H1 (cell line): ENCODE data around the gene KCNK7. TPM values are rescaled to one million over a fixed set of nuclear protein-coding genes. Genes with fewer than 3 reads are reported as not detected.

Experiments used
- CTCF ChIA-PET: fragments of 300-600 bp; sonication (Branson Sonifier 250); formaldehyde crosslinking; loops from one replicate; lab custom pipeline; 2021; ENCODE audit not compliant: partially characterized antibody; lab: Charles Lee
- POLR2A ChIA-PET: fragments of 300-600 bp; sonication (Branson Sonifier 250); formaldehyde crosslinking; loops from one replicate; lab custom pipeline; 2021; ENCODE audit warnings: inconsistent platforms; ENCODE audit not compliant: partially characterized antibody; lab: Charles Lee
- DNase-seq, 2 experiments: peaks; one replicate each; pipeline versions ENCODE4 v3.0.0 to v3.0.0-alpha.2; 2010 to 2022; ENCODE audit warnings: low spot score in 2 of 2, low read depth in 1 of 2, mixed read lengths in 1 of 2
- FAIRE-seq: peaks from 2 replicates; lab custom pipeline; 2011; peaks lifted over from hg19 to GRCh38; lab: Jason Lieb, UNC
- H2AFZ ChIP-seq: 2 replicates; pipeline ENCODE4 v1.8.1; 2012; ENCODE audit warnings: low read length, inconsistent platforms
- H2AK5ac ChIP-seq: 2 replicates; pipeline ENCODE4 v1.6.1; 2013; ENCODE audit warnings: low read depth, low read length
- H2BK120ac ChIP-seq: replicated peaks from 2 replicates; pipeline ENCODE3; 2013; ENCODE audit warnings: low read depth, low read length, inconsistent platforms
- H2BK12ac ChIP-seq: 2 replicates; pipeline ENCODE4 v1.6.1; 2013; ENCODE audit warnings: low read depth, low read length
- H2BK15ac ChIP-seq: 2 replicates; pipeline ENCODE4 v1.6.1; 2013; ENCODE audit warnings: low read length
- H2BK20ac ChIP-seq: 2 replicates; pipeline ENCODE4 v1.6.1; 2013; ENCODE audit warnings: low read length
- H2BK5ac ChIP-seq: 2 replicates; pipeline ENCODE4 v1.6.1; 2013; ENCODE audit warnings: low read depth, low read length
- H3K14ac ChIP-seq: 2 replicates; pipeline ENCODE4 v1.6.1; 2013; ENCODE audit warnings: inconsistent platforms; ENCODE audit not compliant: insufficient read length
- H3K18ac ChIP-seq: 2 replicates; pipeline ENCODE4 v1.6.1; 2013; ENCODE audit warnings: low read length; ENCODE audit errors: extremely low read depth
- H3K23ac ChIP-seq: 2 replicates; pipeline ENCODE4 v1.6.1; 2013; ENCODE audit warnings: inconsistent platforms; ENCODE audit not compliant: insufficient read length
- H3K23me2 ChIP-seq: 2 replicates; pipeline ENCODE4 v1.6.1; 2013; ENCODE audit warnings: low read depth, low read length
- H3K27ac ChIP-seq: 2 replicates; pipeline ENCODE4 v1.6.1; 2011; ENCODE audit warnings: low read depth, low read length, inconsistent platforms
- H3K27me3 ChIP-seq, 4 experiments: replicated peaks in 1 of 4; 1 replicate in 1 of 4; 2 replicates in 3 of 4; pipeline versions ENCODE4 v1.6.1 to v1.8.1; 2011 to 2013; ENCODE audit warnings: low read length in 3 of 4, mild to moderate bottlenecking in 3 of 4, inconsistent platforms in 2 of 4, mixed read lengths in 2 of 4, moderate library complexity in 1 of 4; ENCODE audit not compliant: control insufficient read depth in 3 of 4, insufficient read depth in 3 of 4; ENCODE audit errors: extremely low read depth in 1 of 4
- H3K36me3 ChIP-seq, 4 experiments: 2 replicates each; pipeline versions ENCODE4 v1.6.1 to v1.8.1; 2011 to 2013; ENCODE audit warnings: mild to moderate bottlenecking in 4 of 4, low read length in 3 of 4, moderate library complexity in 2 of 4, control low read depth in 1 of 4, inconsistent platforms in 1 of 4; ENCODE audit not compliant: insufficient read depth in 4 of 4, control insufficient read depth in 2 of 4
- H3K4ac ChIP-seq: replicated peaks from 2 replicates; pipeline ENCODE3; 2013; ENCODE audit warnings: low read length, low read depth, mixed read lengths, inconsistent platforms; ENCODE audit not compliant: insufficient read length
- H3K4me1 ChIP-seq, 4 experiments: replicated peaks in 1 of 4; 1 replicate in 1 of 4; 2 replicates in 3 of 4; pipeline versions ENCODE4 v1.6.1 to v1.8.1; 2011 to 2013; ENCODE audit warnings: low read length in 3 of 4, inconsistent platforms in 2 of 4, mixed read lengths in 1 of 4; ENCODE audit not compliant: insufficient read depth in 4 of 4, control insufficient read depth in 3 of 4
- H3K4me2 ChIP-seq, 2 experiments: 2 replicates each; pipeline versions ENCODE4 v1.6.1 to v1.8.1; 2011 to 2013; ENCODE audit warnings: low read depth in 2 of 2, low read length in 2 of 2, control low read depth in 1 of 2, inconsistent platforms in 1 of 2, mild to moderate bottlenecking in 1 of 2; ENCODE audit not compliant: insufficient read depth in 1 of 2
- H3K4me3 ChIP-seq, 4 experiments: fragments of 200-600, 300-600 bp in 1 of 4; sonication (generic), shearing (Covaris generic), sonication (Bioruptor Twin) in 1 of 4; 2 replicates each; pipeline versions ENCODE4 v1.5.1 to v1.8.1; 2011 to 2016; ENCODE audit warnings: low read length in 4 of 4, low read depth in 3 of 4, control low read depth in 2 of 4, inconsistent platforms in 2 of 4, mild to moderate bottlenecking in 2 of 4, mixed read lengths in 1 of 4, moderate library complexity in 1 of 4; ENCODE audit not compliant: insufficient read depth in 2 of 4; ENCODE audit errors: extremely low read depth in 1 of 4
- H3K56ac ChIP-seq: replicated peaks from 2 replicates; pipeline ENCODE3; 2013; ENCODE audit warnings: low read depth, mild to moderate bottlenecking, mixed read lengths, low read length, inconsistent platforms; ENCODE audit not compliant: insufficient read length
- H3K79me1 ChIP-seq: 2 replicates; pipeline ENCODE4 v1.6.1; 2013; ENCODE audit warnings: low read depth, low read length, control low read depth
- H3K79me2 ChIP-seq, 2 experiments: 2 replicates each; pipeline versions ENCODE4 v1.6.1 to v1.8.1; 2012 to 2013; ENCODE audit warnings: low read length in 2 of 2, mild to moderate bottlenecking in 2 of 2, inconsistent platforms in 1 of 2; ENCODE audit not compliant: insufficient read depth in 2 of 2, control insufficient read depth in 1 of 2
- H3K9ac ChIP-seq, 4 experiments: replicated peaks in 1 of 4; 1 replicate in 1 of 4; 2 replicates in 3 of 4; pipeline versions ENCODE4 v1.6.1 to v1.8.1; 2011 to 2013; ENCODE audit warnings: low read depth in 3 of 4, low read length in 3 of 4, control low read depth in 2 of 4, mild to moderate bottlenecking in 2 of 4, moderate library complexity in 2 of 4, inconsistent platforms in 1 of 4; ENCODE audit errors: extremely low read depth in 1 of 4
- H3K9me3 ChIP-seq, 2 experiments: 2 replicates each; pipeline versions ENCODE4 v1.6.1 to v1.8.1; 2012 to 2013; ENCODE audit warnings: mild to moderate bottlenecking in 2 of 2, moderate library complexity in 2 of 2, control low read depth in 1 of 2, inconsistent platforms in 1 of 2, low read depth in 1 of 2, low read length in 1 of 2, mixed read lengths in 1 of 2; ENCODE audit not compliant: insufficient read depth in 2 of 2
- H4K20me1 ChIP-seq, 2 experiments: replicated peaks in 1 of 2; 2 replicates each; pipeline versions ENCODE3 to v1.8.1; 2011 to 2013; ENCODE audit warnings: inconsistent platforms in 2 of 2, low read length in 2 of 2, mild to moderate bottlenecking in 1 of 2; ENCODE audit not compliant: insufficient read depth in 2 of 2, control insufficient read depth in 1 of 2
- H4K5ac ChIP-seq: 2 replicates; pipeline ENCODE4 v1.6.1; 2013; ENCODE audit warnings: low read length, low read depth, mixed read lengths, inconsistent platforms; ENCODE audit not compliant: insufficient read length
- H4K8ac ChIP-seq: 2 replicates; pipeline ENCODE4 v1.8.0; 2013; ENCODE audit warnings: mild to moderate bottlenecking, moderate library complexity, low read length, inconsistent platforms; ENCODE audit not compliant: insufficient read depth; ENCODE audit errors: extremely low read depth
- H4K91ac ChIP-seq: replicated peaks from 2 replicates; pipeline ENCODE3; 2013; ENCODE audit warnings: low read length, mixed read lengths, inconsistent platforms; ENCODE audit not compliant: insufficient read length
- BACH1 ChIP-seq: IDR thresholded peaks from 2 replicates; pipeline ENCODE4 v1.6.1; 2012; ENCODE audit warnings: low read length, improper control_type of control experiment
- CBX8 ChIP-seq: fragments of 300-800, 300-1000 bp; sonication (generic); IDR thresholded peaks from 2 replicates; pipeline ENCODE4 v1.7.1; 2016; ENCODE audit warnings: low read depth, low read length, borderline replicate concordance
- CREB1 ChIP-seq: IDR thresholded peaks from 2 replicates; pipeline ENCODE4 v1.6.1; 2012; ENCODE audit warnings: inconsistent platforms
- EGR1 ChIP-seq: IDR thresholded peaks from 2 replicates; pipeline ENCODE4 v1.6.1; 2011; ENCODE audit warnings: low read depth, low read length, borderline replicate concordance
- FOSL1 ChIP-seq: IDR thresholded peaks from 2 replicates; pipeline ENCODE4 v1.6.1; 2011; ENCODE audit warnings: mild to moderate bottlenecking, low read depth, low read length, moderate library complexity; ENCODE audit not compliant: insufficient read depth
- HDAC6 ChIP-seq: IDR thresholded peaks from one replicate; pipeline ENCODE4 v1.7.1; 2012; ENCODE audit warnings: low read depth, mild to moderate bottlenecking, inconsistent platforms, low read length, moderate library complexity
- KDM1A ChIP-seq: fragments of 200-600, 300-600 bp; sonication (generic); IDR thresholded peaks from 2 replicates; pipeline ENCODE4 v1.7.1; 2016; ENCODE audit warnings: mild to moderate bottlenecking, low read length, borderline replicate concordance
- MAX ChIP-seq: IDR thresholded peaks from 2 replicates; pipeline ENCODE4 v1.6.1; 2012; ENCODE audit warnings: inconsistent platforms
- NRF1 ChIP-seq: IDR thresholded peaks from 2 replicates; pipeline ENCODE4 v1.6.1; 2011; ENCODE audit warnings: mild to moderate bottlenecking, low read depth, low read length, improper control_type of control experiment
- PHF8 ChIP-seq: fragments of 200-600 bp; sonication (generic); conservative IDR thresholded peaks from 2 replicates; pipeline ENCODE4 v1.7.1; 2012; ENCODE audit warnings: low read depth, mild to moderate bottlenecking, inconsistent platforms, low read length, moderate library complexity
- POU5F1 ChIP-seq: IDR thresholded peaks from 2 replicates; pipeline ENCODE4 v1.6.1; 2011; ENCODE audit warnings: low read depth, mild to moderate bottlenecking, low read length, moderate library complexity
- RNF2 ChIP-seq: fragments of 200-900, 300-1000 bp; sonication (generic); IDR thresholded peaks from 2 replicates; pipeline ENCODE4 v1.7.1; 2016; ENCODE audit warnings: borderline replicate concordance, low read depth, mild to moderate bottlenecking, antibody characterized with exemption, low read length; ENCODE audit not compliant: poor library complexity, severe bottlenecking; ENCODE audit errors: missing control alignments
- SIRT6 ChIP-seq: IDR thresholded peaks from one replicate; pipeline ENCODE4 v1.7.1; 2012; ENCODE audit warnings: low read length, inconsistent platforms
- SP1 ChIP-seq: IDR thresholded peaks from 2 replicates; pipeline ENCODE4 v1.6.1; 2011; ENCODE audit warnings: low read depth, low read length
- WGBS, 2 experiments: shearing (Covaris generic) in 1 of 2; methylation state at CpG; one replicate each; pipeline versions ENCODE4 v1.1.6 to v1.1.7; 2013 to 2015; ENCODE audit warnings: low lambda C conversion rate in 2 of 2, mixed read lengths in 2 of 2, inconsistent platforms in 1 of 2, low coverage in 1 of 2, missing lambda C conversion rate in 1 of 2; ENCODE audit not compliant: insufficient replicate concordance in 2 of 2, insufficient coverage in 1 of 2, insufficient read length in 1 of 2; ENCODE audit errors: extremely low coverage in 1 of 2, missing lambda C conversion rate in 1 of 2; 5-methylcytosine and 5-hydroxymethylcytosine counted together
- polyA plus RNA-seq, 7 experiments: library from polyadenylated mRNA; depleted of rRNA in 3 of 7; stranded (reverse) in 5 of 7; unstranded in 2 of 7; fragments of >200 nt in 5 of 7; fragments of 200-250 nt in 2 of 7; gene quantifications; 1 replicate in 5 of 7; 2 replicates in 1 of 7; 4 replicates in 1 of 7; pipeline versions ENCODE4 v1.2.1 to v1.2.3, GENCODE V29; 2011 to 2013; ENCODE audit warnings: missing spikeins in 2 of 7, mixed read lengths in 2 of 7
- total RNA-seq: library from RNA; stranded (reverse); fragmentation: NEBNext Ultra II Directional; extraction: Animal tissue kit (Norgen Biotek cat#: 25700); gene quantifications from 2 replicates; pipeline ENCODE4 v1.2.1, GENCODE V29; 2021

The KCNK7 gene
- total and polyA plus RNA-seq, 2 of the 8 experiments (the other 6 are each of a cell fraction or from before 2014, with no cell fraction given): 0.74 to 1.0 TPM

GRCh38 chr11:65609229-65609628 lies 13.6 kb upstream of the KCNK7 start:
- no peak overlapping the region for H3K14ac ChIP-seq
- H3K4me3 ChIP-seq: no peak overlapping the region
- H3K27ac ChIP-seq: no peak overlapping the region
- CTCF ChIA-PET: interaction anchor here (0.9 to 14.8 kb wide), 2 partner anchors 19 to 170 kb away, joined by 4 to 227 read pairs; partner anchors contain the start of gene KCNK7
- H2BK15ac ChIP-seq: no peak overlapping the region
- H2BK20ac ChIP-seq: no peak overlapping the region
- H3K23ac ChIP-seq: no peak overlapping the region
- POLR2A ChIA-PET: interaction anchor here (0.7 to 2.1 kb wide), 6 partner anchors 8 to 69 kb away, joined by 3 to 6 read pairs (median 4); partner anchors contain the start of gene KCNK7
- no peaks in the 10 kb centered on the region for H3K9me3 ChIP-seq
- peaks cover 5 to 11% of the 10 kb centered on the region in 2 experiments; a peak in 2 of 4 replicates for H3K79me2 ChIP-seq
- H2AK5ac ChIP-seq: no peak overlapping the region
- no peak overlapping the region for H3K9ac ChIP-seq
- peaks cover 5 to 23% of the 10 kb centered on the region in 2 experiments for H4K20me1 ChIP-seq
- H3K36me3 ChIP-seq: peaks cover 4 to 18% (median 9%) of the 10 kb centered on the region in 4 experiments; a peak in 5 of 8 replicates
- H4K91ac ChIP-seq: no peak overlapping the region
- no peak overlapping the region for H3K4ac ChIP-seq
- H3K23me2 ChIP-seq: peaks cover 11% of the 10 kb centered on the region; the same call in 1 of the 2 replicates
- no peak overlapping the region for H2BK12ac ChIP-seq
- DNase-seq (no peak), FAIRE-seq (no peak)
- peaks cover 23% of the 10 kb centered on the region for H3K79me1 ChIP-seq
- H4K5ac ChIP-seq: no peak overlapping the region
- no peak overlapping the region for H3K4me2 ChIP-seq
- H3K56ac ChIP-seq: no peak overlapping the region
- H3K18ac ChIP-seq: no peak overlapping the region
- H2AFZ ChIP-seq: no peak overlapping the region
- H3K27me3 ChIP-seq: no peaks in the 10 kb centered on the region; a peak in 1 of 7 replicates
- H4K8ac ChIP-seq: no peak overlapping the region
- no peak overlapping the region for H2BK120ac ChIP-seq
- peaks cover 0 to 30% (median 13%) of the 10 kb centered on the region in 4 experiments; a peak in 6 of 7 replicates for H3K4me1 ChIP-seq
- no peak overlapping the region for H2BK5ac ChIP-seq
- WGBS, 2 experiments: 94% methylated on average over 3 of the region's 3 CpGs; no CpG with 5 or more reads in 1 of the 2 experiments
- TF ChIP-seq CREB1 (no peak), EGR1 (no peak), KDM1A (no peak), RNF2 (no peak), MAX (no peak), SP1 (no peak), HDAC6 (no peak), BACH1 (no peak), POU5F1 (no peak), NRF1 (no peak), PHF8 (no peak), SIRT6 (no peak), FOSL1 (no peak), CBX8 (no peak)
